Measurements from ENCODE around the gene TMEM69.
"Not testable (repeated sequence)": the region's sequence is repeated elsewhere in the genome, so short reads cannot be mapped to it uniquely, and the experiment has no call there.

The TMEM69 gene

DNA sequence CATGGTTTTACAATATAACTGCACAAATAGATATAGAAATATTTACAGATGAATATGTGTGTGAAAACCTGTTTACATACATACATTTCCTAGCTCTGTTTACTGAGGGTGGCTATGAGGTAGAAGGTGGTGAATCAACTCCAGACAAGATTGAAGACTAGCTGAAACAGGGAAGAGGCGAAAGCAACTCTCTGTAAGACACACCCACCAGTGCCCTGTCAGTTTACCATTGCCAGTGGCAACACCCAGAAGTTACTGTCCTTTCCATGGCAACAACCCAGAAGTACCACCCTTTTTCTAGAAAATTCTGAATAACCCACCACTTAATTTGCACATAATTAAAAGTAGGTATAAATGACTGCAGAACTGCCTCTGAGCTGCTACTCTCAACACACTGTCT lies 16.7 kb downstream of the TMEM69 start:
- TF ChIP-seq NFRKB (IDR thresholded peaks at IDR 0.05) (no peak), TARDBP (IDR thresholded peaks at IDR 0.05) (no peak), HDGF (IDR thresholded peaks at IDR 0.05; ENCODE audit: borderline replicate concordance) (no peak), FOXM1 (IDR thresholded peaks at IDR 0.05; ENCODE audit: borderline replicate concordance) (no peak), FOXA1 (IDR thresholded peaks at IDR 0.05) (no peak), ARNT (IDR thresholded peaks at IDR 0.05) (no peak), BHLHE40 (IDR thresholded peaks at IDR 0.05; ENCODE audit: borderline replicate concordance) (no peak), ELF4 (IDR thresholded peaks at IDR 0.05) (no peak), CTBP1 (IDR thresholded peaks at IDR 0.05; ENCODE audit: borderline replicate concordance) (no peak), L3MBTL2 (conservative IDR thresholded peaks at IDR 0.05) (no peak), ZNF384 (IDR thresholded peaks at IDR 0.05) (no peak), SUZ12 (IDR thresholded peaks at IDR 0.05) (no peak), SP1 (IDR thresholded peaks at IDR 0.05) (no peak), FOXK2 (IDR thresholded peaks at IDR 0.05) (no peak), LEF1 (IDR thresholded peaks at IDR 0.05; ENCODE audit: borderline replicate concordance) (no peak)
- TF ChIP-seq, protein P1, sequence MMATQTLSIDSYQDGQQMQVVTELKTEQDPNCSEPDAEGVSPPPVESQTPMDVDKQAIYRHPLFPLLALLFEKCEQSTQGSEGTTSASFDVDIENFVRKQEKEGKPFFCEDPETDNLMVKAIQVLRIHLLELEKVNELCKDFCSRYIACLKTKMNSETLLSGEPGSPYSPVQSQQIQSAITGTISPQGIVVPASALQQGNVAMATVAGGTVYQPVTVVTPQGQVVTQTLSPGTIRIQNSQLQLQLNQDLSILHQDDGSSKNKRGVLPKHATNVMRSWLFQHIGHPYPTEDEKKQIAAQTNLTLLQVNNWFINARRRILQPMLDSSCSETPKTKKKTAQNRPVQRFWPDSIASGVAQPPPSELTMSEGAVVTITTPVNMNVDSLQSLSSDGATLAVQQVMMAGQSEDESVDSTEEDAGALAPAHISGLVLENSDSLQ (IDR thresholded peaks at IDR 0.05) = no peak
- CTCF ChIA-PET = no interaction called here
- POLR2A ChIA-PET = interaction anchor here (1.0 kb wide), 1 partner anchor 18 kb away, joined by 3 read pairs; the partner anchor contains the start of gene GPBP1L1
- DNase-seq (ENCODE audit: extremely low spot score) = no peak

DNA sequence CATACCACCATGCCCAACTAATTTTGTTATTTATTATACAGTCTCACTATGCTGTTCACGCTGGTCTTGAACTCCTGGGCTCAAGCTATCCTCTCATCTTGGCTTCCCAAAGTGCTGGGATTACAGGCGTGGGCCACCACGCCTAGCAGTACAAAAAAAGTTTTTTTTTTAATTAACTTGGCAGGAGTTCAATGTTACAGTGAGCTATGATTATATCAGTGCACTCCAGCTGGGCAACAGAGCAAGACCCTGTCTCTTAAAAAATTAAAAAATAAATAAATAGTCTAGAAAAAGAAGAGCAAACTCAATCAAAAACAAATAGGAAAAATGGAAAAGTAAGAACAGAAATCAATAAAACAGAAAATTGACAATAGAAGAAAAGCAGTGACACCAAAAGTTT lies 25.7 kb downstream of the TMEM69 start:
- TF ChIP-seq NFRKB (IDR thresholded peaks at IDR 0.05) (no peak), SUZ12 (IDR thresholded peaks at IDR 0.05) (no peak), FOXK2 (IDR thresholded peaks at IDR 0.05) (no peak), LEF1 (IDR thresholded peaks at IDR 0.05; ENCODE audit: borderline replicate concordance) (no peak), HDGF (IDR thresholded peaks at IDR 0.05; ENCODE audit: borderline replicate concordance) (no peak), L3MBTL2 (conservative IDR thresholded peaks at IDR 0.05) (no peak), ARNT (IDR thresholded peaks at IDR 0.05) (no peak), TARDBP (IDR thresholded peaks at IDR 0.05) (no peak), CTBP1 (IDR thresholded peaks at IDR 0.05; ENCODE audit: borderline replicate concordance) (no peak), SP1 (IDR thresholded peaks at IDR 0.05) (no peak), FOXA1 (IDR thresholded peaks at IDR 0.05) (no peak), ZNF384 (IDR thresholded peaks at IDR 0.05) (no peak), FOXM1 (IDR thresholded peaks at IDR 0.05; ENCODE audit: borderline replicate concordance) (no peak), BHLHE40 (IDR thresholded peaks at IDR 0.05; ENCODE audit: borderline replicate concordance) (no peak), ELF4 (IDR thresholded peaks at IDR 0.05) (no peak)
- TF ChIP-seq, protein P1 (IDR thresholded peaks at IDR 0.05) = no peak
- CTCF ChIA-PET = no interaction called here
- no peak for DNase-seq (ENCODE audit: extremely low spot score)
- POLR2A ChIA-PET = no interaction called here

DNA sequence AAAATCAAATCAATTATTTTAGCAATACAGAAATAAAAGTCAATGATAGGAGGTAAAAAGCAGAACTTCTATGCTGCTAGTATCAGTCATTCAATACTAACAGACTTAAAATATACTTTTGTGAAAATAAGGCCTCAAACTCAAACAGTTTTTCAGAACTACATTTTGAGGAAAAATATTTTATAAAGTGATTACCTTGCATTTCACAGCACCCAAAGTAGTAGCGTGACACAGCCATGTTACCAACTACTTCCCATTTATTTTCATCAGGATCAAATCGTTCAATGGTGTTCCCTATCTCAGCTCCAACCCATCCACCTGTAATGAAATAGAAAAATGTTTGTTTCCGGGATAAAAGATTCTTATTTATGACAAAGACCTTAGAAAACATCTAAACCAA lies 28.7 kb downstream of the TMEM69 start:
- ChIA-PET CTCF (no interaction called here), POLR2A (no interaction called here)
- no peak for DNase-seq (ENCODE audit: extremely low spot score)
- TF ChIP-seq, protein P1 (IDR thresholded peaks at IDR 0.05) = no peak
- TF ChIP-seq FOXM1 (IDR thresholded peaks at IDR 0.05; ENCODE audit: borderline replicate concordance) = no peak
- TF ChIP-seq SP1 (IDR thresholded peaks at IDR 0.05) = no peak
- no peak for TF ChIP-seq ELF4 (IDR thresholded peaks at IDR 0.05)
- TF ChIP-seq FOXA1 (IDR thresholded peaks at IDR 0.05) = no peak
- no peak for TF ChIP-seq ARNT (IDR thresholded peaks at IDR 0.05)
- no peak for TF ChIP-seq L3MBTL2 (conservative IDR thresholded peaks at IDR 0.05)
- no peak for TF ChIP-seq FOXK2 (IDR thresholded peaks at IDR 0.05)
- no peak for TF ChIP-seq HDGF (IDR thresholded peaks at IDR 0.05; ENCODE audit: borderline replicate concordance)
- no peak for TF ChIP-seq LEF1 (IDR thresholded peaks at IDR 0.05; ENCODE audit: borderline replicate concordance)
- no peak for TF ChIP-seq NFRKB (IDR thresholded peaks at IDR 0.05)

DNA sequence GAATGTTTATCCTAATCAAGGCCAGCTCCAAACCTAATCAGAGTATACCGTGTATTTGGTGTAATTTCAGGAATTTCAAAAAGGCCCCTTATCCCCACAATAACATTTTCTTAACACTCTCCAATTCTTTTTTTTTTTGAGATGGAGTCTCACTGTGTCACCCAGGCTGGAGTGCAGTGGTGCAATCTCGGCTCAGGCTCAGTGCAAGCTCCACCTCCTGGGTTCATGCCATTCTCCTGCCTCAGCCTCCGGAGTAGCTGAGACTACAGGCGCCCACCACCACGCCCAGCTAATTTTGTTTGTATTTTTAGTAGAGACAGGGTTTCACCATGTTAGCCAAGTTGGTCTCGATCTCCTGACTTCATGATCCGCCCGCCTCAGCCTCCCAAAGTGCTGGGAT lies 29.4 kb downstream of the TMEM69 start:
- CTCF ChIA-PET; POLR2A ChIA-PET; DNase-seq (ENCODE audit: extremely low spot score): not testable (repeated sequence)

DNA sequence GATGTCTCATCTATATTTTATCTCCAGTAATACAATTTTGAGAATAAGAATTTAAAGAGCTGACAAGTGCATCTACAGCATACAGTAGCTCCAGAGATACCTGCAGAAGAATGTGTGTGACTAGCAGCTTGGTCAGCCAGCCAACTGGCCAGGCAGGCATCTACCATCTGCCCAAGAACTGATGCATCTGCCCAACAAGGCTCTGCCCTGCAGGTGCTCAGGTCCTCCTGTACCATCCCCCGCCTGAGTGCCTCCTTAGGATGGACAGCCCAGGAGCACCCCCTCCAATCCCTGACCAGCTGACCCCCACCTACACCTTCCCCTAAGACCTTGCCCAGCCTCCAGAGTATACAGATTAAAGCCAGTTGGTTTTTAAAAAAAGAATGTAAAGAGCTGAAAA lies 30.3 kb downstream of the TMEM69 start:
- POLR2A ChIA-PET = interaction anchor here (0.8 kb wide), 1 partner anchor 31 kb away, joined by 3 read pairs; no protein-coding TSS in a partner anchor
- no peak for DNase-seq (ENCODE audit: extremely low spot score)
- TF ChIP-seq ARNT (IDR thresholded peaks at IDR 0.05) = no peak
- CTCF ChIA-PET = interaction anchor here (0.7 kb wide), 1 partner anchor 275 kb away, joined by 3 read pairs; no protein-coding TSS in a partner anchor

DNA sequence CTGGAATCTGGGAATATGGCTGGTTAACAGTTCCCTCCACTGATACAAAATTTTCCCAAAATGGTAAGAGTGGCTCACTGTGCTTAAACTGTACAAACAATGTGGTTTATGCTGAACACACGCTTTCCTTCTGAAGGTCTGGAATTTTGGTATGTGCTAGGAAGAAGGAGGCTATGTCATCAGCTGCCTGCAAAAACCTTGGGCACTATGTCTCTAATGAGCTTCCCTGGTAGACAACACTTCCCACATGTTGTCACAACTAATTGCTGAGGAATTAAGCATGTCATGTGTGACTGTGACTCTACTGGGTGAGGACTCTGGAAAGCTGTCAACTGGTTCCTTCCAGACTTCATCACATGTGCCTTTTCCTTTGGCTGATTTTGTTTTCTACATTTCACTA lies 33.2 kb downstream of the TMEM69 start:
- ChIA-PET CTCF (no interaction called here), POLR2A (no interaction called here)
- DNase-seq (ENCODE audit: extremely low spot score) = no peak
- TF ChIP-seq LEF1 (IDR thresholded peaks at IDR 0.05; ENCODE audit: borderline replicate concordance) (no peak), L3MBTL2 (conservative IDR thresholded peaks at IDR 0.05) (no peak), CTBP1 (IDR thresholded peaks at IDR 0.05; ENCODE audit: borderline replicate concordance) (no peak), ZNF384 (IDR thresholded peaks at IDR 0.05) (no peak)

DNA sequence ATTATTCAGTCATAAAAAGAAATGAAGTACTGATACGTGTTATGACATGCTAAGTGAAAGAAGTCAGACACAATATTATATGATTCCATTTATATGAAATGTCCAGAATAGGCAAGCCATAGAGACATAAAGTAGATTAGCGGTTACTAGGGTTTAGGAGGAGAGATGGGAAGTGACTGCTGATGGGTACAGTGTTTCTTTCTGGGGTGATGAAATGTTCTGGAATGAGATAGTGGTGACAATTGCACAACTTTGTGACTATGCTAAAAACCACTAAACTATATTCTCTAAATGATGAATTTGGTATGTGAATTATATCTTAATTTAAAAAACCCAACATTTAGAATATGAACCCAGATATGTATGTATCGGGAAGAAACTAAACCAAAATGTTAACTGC lies 34.8 kb downstream of the TMEM69 start:
- POLR2A ChIA-PET = no interaction called here
- CTCF ChIA-PET = no interaction called here
- no peak for DNase-seq (ENCODE audit: extremely low spot score)
- TF ChIP-seq SUZ12 (IDR thresholded peaks at IDR 0.05) (no peak), FOXK2 (IDR thresholded peaks at IDR 0.05) (no peak), LEF1 (IDR thresholded peaks at IDR 0.05; ENCODE audit: borderline replicate concordance) (no peak), BHLHE40 (IDR thresholded peaks at IDR 0.05; ENCODE audit: borderline replicate concordance) (no peak), ZNF384 (IDR thresholded peaks at IDR 0.05) (no peak), ARNT (IDR thresholded peaks at IDR 0.05) (no peak), FOXM1 (IDR thresholded peaks at IDR 0.05; ENCODE audit: borderline replicate concordance) (no peak), TARDBP (IDR thresholded peaks at IDR 0.05) (no peak), ELF4 (IDR thresholded peaks at IDR 0.05) (no peak), NFRKB (IDR thresholded peaks at IDR 0.05) (no peak)
